ENCODE data around the gene FANCI.

Gene FANCI

GRCh38 chr15:89243691-89244573, at the start of gene FANCI:
Gene FANCI, plus strand, starts transcription at chr15:89243979. Its CDS starts 3,669 bp downstream, at chr15:89247648.
- peak; percentile 95 for DNase-seq

- no peak for DNase-seq
Measured at GRCh38 chr15:89194608-89195007, 49.2 kb upstream of the FANCI start.

DNA sequence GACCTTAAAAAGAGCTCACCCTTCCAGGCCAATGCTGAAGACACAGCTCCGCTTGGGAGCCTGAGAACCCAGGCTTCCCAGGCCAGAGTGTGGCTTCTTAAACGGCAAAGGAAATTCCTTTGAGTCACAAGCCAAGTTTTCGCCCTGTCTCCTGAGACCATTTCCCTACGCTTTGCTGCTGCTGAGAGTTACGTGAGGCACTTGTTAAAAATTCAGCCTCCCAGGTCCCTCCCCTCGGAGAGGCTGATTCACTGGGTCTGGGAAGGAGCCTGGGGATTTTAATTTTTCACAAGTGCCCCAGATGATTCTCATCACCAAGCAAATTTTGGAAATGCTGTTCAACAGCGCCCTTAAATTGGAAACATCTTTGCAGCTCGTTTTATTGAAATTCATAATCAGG, 47.9 kb upstream of the FANCI start:
- no peak for DNase-seq

DNA sequence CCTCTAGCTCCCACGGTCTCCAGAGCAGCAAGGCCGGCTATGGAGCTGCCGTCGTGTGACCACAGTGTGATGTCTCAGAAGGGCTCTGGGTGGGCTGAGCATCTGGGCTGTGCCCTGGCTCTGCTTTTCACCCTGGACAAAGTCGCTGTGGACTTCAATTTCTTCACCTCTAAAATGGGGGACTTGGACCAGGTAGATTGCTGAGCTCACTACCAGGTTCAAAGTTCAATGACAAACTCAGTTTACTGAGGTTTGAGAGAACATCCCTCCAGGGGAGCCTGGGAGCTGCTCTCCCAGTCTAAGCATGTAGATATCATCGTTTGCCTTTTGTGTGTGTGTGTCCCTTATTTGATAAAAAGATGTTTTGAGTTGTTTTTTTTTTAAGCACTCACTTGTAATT, 47.5 kb upstream of the FANCI start:
- DNase-seq, result no peak

DNA sequence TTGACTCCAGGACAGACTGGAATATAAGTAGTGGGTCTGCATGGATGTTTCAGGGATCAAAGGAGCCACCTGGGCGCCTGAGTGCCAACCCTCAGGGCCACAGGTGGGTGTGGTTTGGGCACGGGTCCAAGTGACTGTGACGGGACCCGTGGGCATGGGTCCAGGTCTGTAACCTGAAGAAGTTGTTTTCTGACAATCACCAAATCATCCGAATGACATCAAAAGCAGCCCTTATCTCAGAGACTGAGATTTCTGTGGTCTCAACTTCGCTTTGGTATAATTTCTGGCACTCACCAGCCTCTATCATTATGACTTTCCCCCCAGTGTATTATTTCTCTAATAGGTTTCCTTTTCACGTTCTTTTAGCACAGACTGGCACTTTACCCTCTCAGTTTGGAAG, 46.8 kb upstream of the FANCI start:
- DNase-seq, result peak; percentile 29

DNA sequence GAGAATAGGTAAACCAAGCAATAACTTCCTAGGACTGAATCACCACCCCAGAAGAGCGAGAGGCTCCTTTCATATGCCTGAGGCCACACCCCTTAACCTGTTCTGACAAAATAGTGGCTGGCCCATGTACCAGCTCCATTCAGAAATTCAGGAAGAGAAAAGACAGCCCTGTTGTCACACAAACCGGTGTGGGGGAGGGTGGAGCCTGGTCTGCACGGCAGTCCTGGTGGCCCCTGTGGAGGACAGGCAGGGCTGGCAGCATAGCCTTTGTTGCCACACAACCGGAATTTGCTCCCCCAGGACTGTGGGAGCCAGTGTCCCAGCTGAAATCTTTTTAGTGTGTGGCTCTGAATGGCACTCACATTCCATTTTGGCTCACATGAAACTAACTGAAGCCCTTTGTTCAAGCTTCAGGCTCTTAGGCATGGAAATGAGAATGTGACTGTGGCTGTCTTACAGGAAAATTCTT, 46.2 kb upstream of the FANCI start:
- DNase-seq, result no peak

- DNase-seq, result no peak
Measured at GRCh38 chr15:89198196-89198595, 45.6 kb upstream of the FANCI start.

- no peak for DNase-seq
Measured at GRCh38 chr15:89198934-89199333, 44.8 kb upstream of the FANCI start.

GRCh38 chr15:89199746-89200145, 44.0 kb upstream of the FANCI start:
- DNase-seq, result no peak

DNA sequence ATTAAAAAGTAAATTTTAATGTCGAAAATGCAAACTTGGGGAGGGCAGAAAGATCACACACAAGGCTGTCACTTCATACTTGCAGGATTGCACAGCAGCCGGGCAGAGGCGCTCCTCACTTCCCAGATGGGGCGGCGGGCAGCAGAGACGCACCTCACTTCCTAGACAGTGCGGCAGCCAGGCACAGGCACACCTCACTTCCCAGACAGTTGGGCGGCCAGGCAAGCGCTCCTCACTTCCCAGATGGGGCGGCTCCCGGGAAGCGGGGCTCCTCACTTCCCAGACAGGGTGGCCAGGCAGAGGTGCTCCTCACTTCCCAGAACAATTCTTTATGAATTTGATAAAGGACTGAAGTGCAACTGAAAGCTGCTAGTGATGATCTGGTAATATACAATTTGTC, 43.6 kb upstream of the FANCI start:
- DNase-seq, result no peak

- no peak for DNase-seq
Measured at GRCh38 chr15:89201465-89202005, 42.2 kb upstream of the FANCI start.

GRCh38 chr15:89203705-89204273, 40.0 kb upstream of the FANCI start:
- DNase-seq, result no peak

DNA sequence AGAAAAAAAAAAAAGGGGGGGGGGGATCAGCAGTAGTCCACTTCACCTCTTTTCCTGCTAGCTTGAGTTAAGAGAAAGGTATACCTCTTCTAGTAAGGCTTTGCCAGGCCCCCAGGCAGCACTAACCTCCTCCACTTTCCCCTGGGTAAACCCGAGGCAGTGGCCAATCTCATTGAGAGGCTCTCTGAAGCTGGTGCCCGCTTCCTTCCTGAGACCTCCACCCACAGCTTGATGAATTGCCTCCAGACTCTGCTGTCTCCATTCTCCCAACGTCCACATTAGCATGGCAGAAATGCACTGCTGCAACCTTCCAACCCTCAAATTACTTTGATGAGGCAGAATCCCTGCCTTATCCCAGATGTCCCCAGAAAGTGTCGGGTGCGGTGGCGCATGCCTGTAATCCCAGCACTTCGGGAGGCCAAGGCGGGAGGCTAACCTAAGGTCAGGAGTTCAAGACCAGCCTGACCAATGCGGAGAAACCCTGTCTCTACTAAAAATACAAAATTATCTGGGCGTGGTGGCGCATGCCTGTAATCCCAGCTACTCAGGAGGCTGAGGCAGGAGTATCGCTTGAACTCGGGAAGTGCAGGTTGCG, 37.7 kb upstream of the FANCI start:
- no peak for DNase-seq

DNA sequence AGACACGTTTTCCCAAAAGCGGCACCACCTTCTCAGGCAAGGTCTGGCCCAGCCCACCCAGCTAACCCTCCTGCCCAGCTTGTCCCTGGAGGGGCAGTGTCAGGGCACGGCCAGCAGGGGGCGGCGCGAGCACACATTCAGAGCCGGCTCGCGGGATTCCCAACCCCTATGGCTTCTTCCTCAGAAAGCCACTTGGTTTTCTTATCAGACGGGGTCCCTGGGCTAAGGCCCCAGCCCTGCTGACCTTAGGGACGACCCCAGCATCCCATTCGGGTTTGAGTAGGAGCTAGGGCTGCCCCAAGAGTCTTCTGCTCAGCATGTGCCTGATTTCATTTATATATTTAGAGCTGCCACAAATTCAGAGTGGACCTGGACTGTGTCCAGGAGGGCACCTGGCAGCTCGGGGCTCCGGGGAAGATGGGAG, 36.9 kb upstream of the FANCI start:
- DNase-seq, result peak; percentile 52

- no peak for DNase-seq
Measured at GRCh38 chr15:89208256-89208655, 35.5 kb upstream of the FANCI start.

DNA sequence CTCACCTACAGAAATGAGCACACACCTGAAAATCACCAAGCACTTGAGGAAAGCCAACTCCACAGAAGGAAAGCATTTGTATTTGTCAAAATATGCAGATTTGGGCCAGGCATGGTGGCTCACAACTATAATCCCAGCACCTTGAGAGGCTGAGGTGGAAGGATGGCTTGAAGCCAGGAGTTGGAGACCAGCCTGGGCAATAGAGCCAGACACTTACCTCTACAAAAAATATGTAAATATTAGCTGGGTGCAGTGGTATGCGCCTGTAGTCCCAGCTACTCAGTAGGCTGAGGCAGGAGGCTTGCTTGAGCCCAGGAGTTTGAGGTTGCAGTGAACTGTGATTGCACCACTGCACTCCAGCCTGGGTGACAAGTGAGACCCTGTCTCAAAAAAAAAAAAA, 34.7 kb upstream of the FANCI start:
- DNase-seq, result no peak

- DNase-seq, result no peak
Measured at GRCh38 chr15:89211678-89212170, 32.1 kb upstream of the FANCI start.

- no peak for DNase-seq
Measured at GRCh38 chr15:89215627-89216026, 28.2 kb upstream of the FANCI start.

GRCh38 chr15:89217031-89217430, 26.7 kb upstream of the FANCI start:
- DNase-seq, result no peak

GRCh38 chr15:89217686-89218376, 25.9 kb upstream of the FANCI start:
- DNase-seq, result no peak

GRCh38 chr15:89218531-89218930, 25.2 kb upstream of the FANCI start:
- no peak for DNase-seq

GRCh38 chr15:89221543-89221942, 22.2 kb upstream of the FANCI start, which contains the start of gene RLBP1:
Gene RLBP1, minus strand, starts transcription at chr15:89221579. Its CDS starts 2,604 bp downstream, at chr15:89218975.
- no peak for DNase-seq

DNA sequence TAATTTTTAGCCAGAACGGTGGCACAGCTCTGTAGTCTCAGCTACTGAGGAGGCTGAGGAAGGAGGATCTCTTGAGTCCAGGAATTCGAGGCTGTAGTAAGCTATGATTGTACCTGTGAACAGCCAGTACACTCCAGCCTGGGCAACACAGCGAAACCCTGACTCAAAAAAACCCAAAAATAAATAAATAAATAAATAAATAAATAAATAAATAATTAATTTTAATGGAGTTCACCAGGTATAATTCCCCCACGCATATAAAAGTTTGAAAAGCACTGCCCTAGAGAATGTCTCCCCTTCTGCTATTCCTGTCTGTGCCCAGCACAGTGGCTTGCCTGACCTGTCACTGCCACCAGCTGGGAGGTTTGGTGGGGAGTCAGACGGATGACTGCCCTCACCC, 18.2 kb upstream of the FANCI start:
- no peak for DNase-seq
